GM19238 (cell line): Measurements from ENCODE around the gene TPSG1.
"Not testable (repeated sequence)": the region's sequence is repeated elsewhere in the genome, so short reads cannot be mapped to it uniquely, and the experiment has no call there.

Experiments used
- DNase-seq: peaks from one replicate; pipeline ENCODE4 v3.0.0; 2011; ENCODE audit warnings: low spot score; ENCODE audit not compliant: insufficient read length

Gene TPSG1

GRCh38 chr16:1215574-1216295 lies 9.3 kb downstream of the TPSG1 start:
- no peak for DNase-seq

DNA sequence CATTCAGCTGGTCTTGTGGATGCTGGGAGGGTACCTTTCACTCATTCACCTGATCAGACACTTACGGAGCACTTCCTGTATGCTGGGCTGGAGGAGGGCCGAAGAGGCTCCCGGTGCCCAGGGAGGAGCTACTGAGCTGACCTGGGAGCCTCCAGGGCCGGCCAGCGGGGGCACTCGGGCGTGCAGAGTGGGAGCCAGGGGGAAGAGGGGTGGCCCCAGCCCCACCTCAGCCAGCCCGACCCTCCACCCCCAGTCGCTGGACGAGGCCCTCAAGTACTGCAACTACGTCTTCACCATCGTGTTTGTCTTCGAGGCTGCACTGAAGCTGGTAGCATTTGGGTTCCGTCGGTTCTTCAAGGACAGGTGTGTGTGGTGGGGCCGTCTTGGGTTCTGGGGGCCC lies 10.3 kb downstream of the TPSG1 start:
- no peak for DNase-seq

DNA sequence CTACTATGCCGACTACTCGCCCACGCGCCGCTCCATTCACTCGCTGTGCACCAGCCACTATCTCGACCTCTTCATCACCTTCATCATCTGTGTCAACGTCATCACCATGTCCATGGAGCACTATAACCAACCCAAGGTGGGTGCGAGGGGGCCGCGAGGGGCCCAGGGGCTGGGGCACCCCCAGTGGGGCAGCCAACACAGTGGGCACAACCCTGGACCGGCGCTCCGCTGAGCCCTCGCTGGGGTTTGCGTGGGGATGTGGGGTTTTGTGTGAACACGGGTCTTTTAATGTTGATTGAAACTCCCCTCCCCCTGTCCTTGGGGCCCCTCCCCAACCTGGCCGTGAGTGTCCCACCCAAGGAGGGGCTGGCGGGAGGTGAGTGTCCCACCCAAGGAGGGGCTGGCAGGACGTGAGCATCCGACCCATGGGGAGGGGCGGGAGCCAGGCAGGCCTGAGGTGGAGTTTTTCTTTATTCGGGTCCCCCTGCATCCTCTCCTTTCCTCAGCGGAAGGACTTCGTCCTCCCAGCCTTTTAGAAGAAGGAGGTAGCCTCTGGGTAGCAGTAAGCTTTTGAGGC lies 11.2 kb downstream of the TPSG1 start:
- no peak for DNase-seq

- no peak for DNase-seq
Observed at GRCh38 chr16:1213231-1213630, 11.8 kb downstream of the TPSG1 start.

GRCh38 chr16:1212616-1213194 lies 12.4 kb downstream of the TPSG1 start:
- no peak for DNase-seq

GRCh38 chr16:1211451-1212268 lies 13.4 kb downstream of the TPSG1 start:
- no peak for DNase-seq

GRCh38 chr16:1210461-1210860 lies 14.6 kb downstream of the TPSG1 start:
- no peak for DNase-seq

DNA sequence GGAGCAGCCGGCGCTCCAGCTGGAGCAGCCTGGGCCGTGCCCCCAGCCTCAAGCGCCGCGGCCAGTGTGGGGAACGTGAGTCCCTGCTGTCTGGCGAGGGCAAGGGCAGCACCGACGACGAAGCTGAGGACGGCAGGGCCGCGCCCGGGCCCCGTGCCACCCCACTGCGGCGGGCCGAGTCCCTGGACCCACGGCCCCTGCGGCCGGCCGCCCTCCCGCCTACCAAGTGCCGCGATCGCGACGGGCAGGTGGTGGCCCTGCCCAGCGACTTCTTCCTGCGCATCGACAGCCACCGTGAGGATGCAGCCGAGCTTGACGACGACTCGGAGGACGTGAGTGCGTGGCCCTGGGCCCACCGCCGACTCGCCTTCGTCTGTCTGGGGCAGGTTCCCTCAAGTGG lies 16.0 kb downstream of the TPSG1 start:
- no peak for DNase-seq

- DNase-seq: no peak
Observed at GRCh38 chr16:1208239-1208830, 16.7 kb downstream of the TPSG1 start.

DNA sequence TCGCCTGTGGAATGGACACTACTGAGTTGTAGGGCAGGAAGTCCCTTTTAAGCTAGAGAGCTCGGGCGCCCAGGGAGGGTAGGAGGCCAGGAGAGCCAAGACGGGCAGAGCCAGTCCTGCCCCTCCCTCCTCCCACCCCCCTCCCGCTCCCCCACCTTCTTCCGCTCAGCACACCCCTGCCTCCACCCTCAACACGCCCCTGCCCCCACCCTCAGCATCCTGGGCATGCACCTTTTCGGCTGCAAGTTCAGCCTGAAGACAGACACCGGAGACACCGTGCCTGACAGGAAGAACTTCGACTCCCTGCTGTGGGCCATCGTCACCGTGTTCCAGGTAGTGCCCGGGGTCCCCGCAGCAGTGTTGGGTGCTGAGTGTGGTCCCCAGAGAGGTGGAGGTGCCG lies 18.3 kb downstream of the TPSG1 start:
- no peak for DNase-seq

- no peak for DNase-seq
Observed at GRCh38 chr16:1206326-1206725, 18.7 kb downstream of the TPSG1 start.

GRCh38 chr16:1204933-1205332 lies 20.1 kb downstream of the TPSG1 start:
- DNase-seq: no peak

DNA sequence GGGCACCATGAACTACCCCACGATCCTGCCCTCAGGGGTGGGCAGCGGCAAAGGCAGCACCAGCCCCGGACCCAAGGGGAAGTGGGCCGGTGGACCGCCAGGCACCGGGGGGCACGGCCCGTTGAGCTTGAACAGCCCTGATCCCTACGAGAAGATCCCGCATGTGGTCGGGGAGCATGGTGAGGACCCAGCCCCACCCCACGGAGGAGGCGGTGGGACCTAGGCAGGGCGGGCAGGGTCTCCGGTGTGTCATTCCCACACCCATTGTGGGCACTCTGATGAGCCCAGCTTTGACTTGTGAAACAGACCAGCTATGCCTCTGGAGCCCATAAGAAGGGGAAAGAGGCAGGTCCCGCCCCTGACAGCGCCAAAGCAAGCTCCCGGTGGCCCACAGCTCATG lies 22.8 kb downstream of the TPSG1 start:
- no peak for DNase-seq

DNA sequence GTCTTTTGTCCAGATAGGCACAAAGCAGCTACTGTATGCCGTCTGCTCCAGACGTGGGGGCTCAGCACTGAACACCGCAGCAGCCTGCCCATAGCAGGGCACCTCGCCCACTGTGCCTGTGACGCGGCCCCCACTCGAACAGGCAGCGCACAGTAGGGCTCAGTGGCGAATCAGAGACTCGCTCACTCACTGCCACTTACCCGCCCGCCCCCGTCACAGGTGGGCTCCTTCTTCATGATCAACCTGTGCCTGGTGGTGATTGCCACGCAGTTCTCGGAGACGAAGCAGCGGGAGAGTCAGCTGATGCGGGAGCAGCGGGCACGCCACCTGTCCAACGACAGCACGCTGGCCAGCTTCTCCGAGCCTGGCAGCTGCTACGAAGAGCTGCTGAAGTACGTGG lies 23.6 kb downstream of the TPSG1 start:
- no peak for DNase-seq

- no peak for DNase-seq
Observed at GRCh38 chr16:1200014-1200627, 24.9 kb downstream of the TPSG1 start.

DNA sequence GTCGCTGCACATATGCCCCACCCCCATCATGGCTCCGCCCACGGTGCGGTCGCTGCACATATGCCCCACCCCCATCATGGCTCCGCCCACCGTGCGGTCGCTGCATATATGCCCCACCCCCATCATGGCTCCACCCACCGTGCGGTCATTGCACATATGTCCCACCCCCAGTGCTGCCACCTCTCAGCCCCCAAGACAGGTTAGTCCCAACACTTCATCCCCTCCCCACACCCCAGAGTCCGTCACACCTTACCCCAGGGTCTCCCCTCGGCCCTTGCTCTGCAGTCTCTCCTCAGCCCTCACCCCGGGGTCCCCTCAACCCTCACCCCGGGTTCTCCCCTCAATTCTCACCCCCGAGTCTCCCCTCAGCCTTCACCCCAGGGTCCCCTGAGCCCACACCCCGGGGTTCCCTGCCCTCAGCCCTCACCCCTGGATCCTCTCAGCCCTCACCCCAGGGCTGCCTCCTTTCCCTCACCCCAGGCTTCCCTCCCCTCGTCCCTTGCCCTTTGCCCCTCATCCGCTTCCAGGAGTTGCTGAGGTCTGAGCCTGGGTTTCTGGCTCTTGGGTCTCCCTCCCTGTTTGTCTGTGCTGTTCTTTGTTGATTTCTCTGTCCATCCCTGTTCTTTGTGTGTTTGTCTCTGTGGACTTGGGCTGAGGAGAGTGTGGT lies 25.6 kb downstream of the TPSG1 start:
- no peak for DNase-seq

DNA sequence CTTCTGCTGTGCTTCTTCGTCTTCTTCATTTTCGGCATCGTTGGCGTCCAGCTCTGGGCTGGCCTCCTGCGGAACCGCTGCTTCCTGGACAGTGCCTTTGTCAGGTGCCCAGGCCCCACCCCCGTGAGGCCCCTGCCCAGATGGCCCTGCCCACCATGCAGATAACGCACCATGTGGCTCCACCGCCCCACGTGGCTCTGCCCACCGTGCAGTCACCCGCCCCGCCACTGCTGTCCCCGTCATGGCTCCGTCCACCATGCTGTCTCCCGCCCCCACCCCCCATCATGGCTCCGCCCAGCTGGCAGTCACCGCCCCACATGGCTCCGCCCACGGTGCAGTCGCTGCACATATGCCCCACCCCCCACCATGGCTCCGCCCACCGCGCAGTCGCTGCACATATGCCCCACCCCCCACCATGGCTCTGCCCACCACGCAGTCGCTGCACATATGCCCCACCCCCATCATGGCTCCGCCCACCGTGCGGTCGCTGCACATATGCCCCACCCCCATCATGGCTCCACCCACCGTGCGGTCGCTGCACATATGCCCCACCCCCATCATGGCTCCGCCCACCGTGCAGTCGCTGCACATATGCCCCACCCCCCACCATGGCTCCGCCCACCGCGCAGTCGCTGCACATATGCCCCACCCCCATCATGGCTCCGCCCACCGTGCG lies 26.3 kb downstream of the TPSG1 start:
- not testable (repeated sequence) for DNase-seq

- no peak for DNase-seq
Observed at GRCh38 chr16:1198194-1198593, 26.9 kb downstream of the TPSG1 start.

- DNase-seq: no peak
Observed at GRCh38 chr16:1197237-1197866, 27.7 kb downstream of the TPSG1 start.

DNA sequence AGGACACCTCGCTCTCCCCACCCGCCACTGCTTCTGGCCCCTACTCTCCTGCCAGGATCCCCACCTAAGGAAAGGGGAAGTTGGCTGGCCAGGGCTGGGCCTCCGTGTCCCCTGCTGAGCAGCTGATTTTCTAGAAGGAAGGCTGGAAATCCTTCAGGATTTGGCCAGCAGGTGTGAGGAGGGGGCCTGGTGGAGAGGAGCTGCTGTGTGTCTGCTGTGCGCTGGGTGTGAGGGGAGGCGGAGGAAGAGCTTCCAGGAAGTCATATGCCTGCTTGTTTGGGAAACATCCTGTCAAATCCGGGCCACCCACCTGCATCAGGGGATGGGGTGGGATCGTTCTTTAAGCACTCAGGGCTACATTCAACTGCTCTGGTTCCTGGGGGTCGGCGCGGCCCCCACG lies 28.6 kb downstream of the TPSG1 start:
- DNase-seq: no peak
